Cortex of kidney (tissue), 1 donor: ENCODE results near the gene TM7SF3.

Experiments
- DNase-seq: peaks from one replicate; lab custom pipeline; 2025; lab: John Stamatoyannopoulos, UW

TM7SF3 gene

GRCh38 chr12:27014859-27015729, 910 bp upstream of the TM7SF3 start:
- DNase-seq = no peak

- DNase-seq = no peak
These were observed 536 bp downstream of the TM7SF3 start for GRCh38 chr12:27013611-27014084.

GRCh38 chr12:27012982-27013255, 1.3 kb downstream of the TM7SF3 start:
- DNase-seq = no peak

DNA sequence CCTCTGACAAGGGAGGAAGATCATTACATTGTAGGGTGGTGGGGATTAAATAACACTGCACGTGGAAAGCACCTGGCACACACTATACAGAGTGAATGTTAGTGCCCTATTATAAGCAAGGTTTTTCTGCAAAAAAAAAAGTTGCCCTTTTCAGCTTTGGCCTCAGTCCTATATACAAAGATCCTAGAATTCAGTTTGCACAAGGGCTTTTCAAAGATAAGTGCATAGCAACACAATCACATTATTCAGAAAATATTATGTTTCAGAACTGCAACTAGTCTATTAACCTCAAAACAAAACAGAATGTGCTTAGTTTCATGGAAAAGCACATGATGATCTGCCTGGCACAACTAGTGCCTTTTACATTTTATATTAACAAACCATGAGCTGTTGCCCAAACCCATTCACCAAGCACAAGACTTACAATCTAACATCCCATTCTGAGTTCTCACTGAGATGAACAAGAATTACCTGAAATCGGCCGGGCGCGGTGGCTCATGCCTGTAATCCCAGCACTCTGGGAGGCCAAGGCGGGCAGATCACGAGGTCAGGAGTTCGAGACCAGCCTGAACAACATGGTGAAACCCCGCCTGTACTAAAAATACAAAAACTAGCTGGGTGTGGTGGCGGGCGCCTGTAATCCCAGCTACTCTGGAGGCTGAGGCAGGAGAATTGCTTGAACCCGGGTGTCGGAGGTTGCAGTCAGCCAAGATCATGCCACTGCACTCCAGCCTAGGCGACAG, 1.8 kb downstream of the TM7SF3 start:
- no peak for DNase-seq

GRCh38 chr12:27009881-27010301, 4.3 kb downstream of the TM7SF3 start:
- no peak for DNase-seq

- DNase-seq = no peak
These were observed 6.1 kb downstream of the TM7SF3 start for GRCh38 chr12:27008081-27008480.

DNA sequence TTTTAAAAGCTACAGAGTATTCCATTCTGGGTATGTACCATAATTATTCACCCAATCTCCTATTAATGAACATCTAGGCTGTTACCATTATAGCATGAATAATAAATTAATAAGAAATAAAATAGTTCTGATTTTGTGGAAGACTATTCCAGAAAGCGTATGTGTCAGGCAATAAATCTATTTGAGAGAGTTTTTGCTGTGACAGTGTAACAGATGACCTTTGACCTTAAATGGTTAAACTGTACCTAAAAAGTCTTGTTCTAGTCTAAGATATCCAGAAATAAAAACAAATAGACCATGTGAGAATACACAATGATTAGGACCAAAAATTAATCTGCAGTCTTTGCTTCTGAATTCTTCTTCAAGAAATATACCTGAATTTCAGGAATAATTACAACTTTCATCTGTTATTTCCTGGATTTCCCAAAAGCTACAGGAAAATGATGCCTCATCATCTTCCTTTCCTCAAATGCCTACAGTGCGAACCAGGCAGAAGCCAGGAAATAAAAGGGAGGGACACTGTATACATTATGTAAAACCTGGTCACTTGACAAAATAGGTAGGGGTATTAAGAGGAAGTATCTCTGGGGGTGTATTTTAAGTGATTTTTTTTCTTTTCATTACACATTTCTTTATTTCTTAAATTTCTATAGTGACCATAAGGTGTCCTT, 7.3 kb downstream of the TM7SF3 start:
- DNase-seq = no peak

GRCh38 chr12:27005495-27005894, 8.7 kb downstream of the TM7SF3 start:
- DNase-seq = no peak

- DNase-seq = no peak
These were observed 10.5 kb downstream of the TM7SF3 start for GRCh38 chr12:27003421-27004381.

DNA sequence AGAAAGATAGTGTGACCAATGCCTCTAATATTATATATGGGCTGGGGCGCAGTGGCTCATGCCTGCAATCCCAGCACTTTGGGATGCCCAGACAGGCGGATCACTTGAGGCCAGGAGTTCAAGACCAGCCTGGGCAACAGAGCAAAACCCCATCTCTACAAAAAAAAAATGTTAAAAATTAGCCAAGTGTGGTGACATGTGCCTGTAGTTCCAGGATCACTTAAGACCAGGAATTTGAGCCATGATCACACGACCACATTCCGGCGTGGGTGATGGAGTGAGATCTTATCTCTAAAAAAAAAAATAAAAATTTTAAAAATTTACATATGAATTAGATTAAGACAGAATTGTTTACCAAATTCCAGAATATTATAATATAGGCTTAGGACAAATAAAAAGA, 12.0 kb downstream of the TM7SF3 start:
- DNase-seq = no peak

DNA sequence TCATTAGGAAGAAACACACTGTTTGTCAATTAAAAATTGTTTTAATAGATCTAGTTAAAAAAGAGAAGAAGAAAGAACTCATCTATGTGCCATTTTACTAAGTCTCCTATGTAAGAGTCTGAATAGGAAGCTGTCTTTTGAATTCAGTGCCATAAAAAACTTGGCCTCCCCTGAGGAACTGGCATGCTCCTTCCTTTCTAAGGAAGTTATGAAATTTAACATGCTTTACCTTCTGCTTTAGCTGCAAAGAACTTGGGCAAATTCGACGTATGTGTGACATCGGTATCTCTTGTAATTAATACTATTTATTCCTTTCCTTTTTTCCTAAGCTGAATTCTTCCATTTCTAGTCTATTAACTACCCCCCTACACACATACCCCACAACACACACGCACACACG, 12.5 kb downstream of the TM7SF3 start:
- no peak for DNase-seq

DNA sequence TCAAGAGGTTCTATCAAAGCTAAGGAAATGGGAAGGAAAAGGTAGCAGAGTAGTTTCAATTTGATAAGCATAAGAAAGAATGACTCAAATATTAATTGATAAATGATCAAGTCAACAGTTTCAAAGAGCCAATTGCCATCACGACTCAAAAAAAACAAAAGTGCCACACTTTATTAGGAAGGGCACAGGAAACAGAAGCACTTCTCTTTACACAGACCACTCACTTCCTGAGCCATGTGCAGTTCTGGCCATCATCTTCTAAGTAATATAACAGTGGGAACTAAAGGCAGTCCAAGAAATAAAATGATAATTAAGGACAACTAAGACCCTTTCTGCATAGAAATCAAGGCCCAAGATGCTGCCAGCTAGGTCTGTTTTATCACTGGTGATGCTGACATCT, 13.2 kb downstream of the TM7SF3 start:
- no peak for DNase-seq

DNA sequence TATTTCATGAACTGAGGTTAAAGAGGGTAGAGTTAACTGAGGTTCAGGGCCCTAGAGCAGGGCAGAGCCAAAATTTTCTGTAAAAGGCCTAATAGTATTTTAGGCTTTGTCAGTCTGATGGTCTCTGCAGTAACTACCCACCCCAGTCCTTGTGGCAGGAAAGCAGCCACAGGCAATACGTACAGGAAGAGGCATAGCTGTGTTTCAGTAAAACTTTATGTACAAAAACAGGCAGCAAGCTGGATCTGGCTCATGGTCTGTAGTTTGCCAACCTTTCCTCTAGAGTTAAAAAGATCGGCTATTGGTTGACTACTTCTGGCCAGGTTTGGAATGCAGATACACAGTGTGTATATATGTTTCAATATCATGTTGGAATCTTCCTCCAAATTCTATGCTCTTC, 17.2 kb downstream of the TM7SF3 start:
- DNase-seq = no peak

DNA sequence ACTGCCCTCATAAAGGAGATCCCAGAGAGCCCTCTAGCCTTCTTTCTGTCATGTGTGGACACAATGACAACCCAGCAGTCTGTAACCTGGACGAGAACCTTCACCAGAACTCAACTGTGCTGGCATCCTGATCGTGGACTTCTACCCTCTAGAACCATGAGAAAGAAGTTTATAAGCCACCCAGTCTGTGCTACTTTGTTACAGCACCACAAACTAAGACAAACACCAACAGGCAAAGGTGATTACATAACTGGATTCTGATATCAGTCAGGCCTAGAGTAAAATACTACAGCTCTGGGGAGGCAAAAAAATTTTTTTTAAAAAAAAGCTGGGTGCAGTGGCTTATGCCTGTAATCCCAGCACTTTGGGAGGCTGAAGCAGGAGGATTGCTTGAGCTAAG, 18.5 kb downstream of the TM7SF3 start:
- no peak for DNase-seq

DNA sequence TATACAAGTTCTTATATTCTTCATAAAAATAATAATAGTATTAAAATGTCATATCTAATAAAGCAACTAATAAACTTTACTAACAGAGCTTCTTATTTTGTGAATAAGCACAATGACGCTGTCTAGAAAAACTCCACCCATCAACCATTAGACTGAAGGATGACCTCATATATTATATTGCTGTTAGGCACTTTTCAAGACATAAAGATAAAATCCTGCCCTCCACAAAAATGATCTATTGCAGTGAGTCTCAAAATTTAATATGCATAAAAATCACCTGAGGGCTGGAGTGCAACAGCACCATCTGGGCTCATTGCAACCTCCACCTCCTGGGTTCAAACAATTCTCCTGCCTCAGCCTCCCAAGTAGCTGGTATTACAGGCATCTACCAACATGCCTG, 20.1 kb downstream of the TM7SF3 start:
- no peak for DNase-seq

DNA sequence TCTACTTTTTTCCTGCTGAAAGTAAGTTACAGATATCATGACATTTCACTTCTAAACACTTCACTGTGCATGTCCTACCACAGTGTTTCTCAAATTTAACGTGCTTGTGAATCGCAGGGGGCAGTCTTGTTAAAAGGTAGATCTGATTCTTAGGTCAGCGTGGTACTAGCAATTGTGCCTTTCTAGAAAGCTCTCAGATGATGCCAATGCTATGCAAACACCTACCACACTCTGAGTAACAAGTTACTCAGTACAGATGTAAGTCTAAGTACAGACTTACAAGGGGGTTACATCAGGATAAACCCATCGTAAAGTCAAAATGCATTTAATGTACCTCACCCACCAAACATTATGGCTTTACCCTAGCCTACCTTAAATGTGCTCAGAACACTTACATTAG, 22.4 kb downstream of the TM7SF3 start:
- no peak for DNase-seq

DNA sequence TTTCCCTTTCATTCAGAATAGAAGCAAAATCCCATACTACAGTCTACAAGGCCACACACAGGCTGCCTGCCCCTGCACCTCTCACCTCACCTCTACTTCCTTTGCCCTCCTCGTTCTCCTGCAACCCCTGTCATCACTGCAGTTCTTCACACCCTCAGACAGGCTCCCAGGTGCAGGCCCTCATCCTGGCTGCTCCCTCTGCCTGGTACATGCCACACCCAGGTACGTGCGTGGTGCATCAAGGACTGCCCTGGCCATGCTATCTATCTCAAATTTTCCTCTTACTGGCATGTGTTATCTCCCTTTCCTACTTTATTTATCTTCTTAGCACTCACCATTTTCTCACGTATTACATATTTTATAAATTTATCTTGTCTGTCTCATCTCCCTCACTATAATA, 24.3 kb downstream of the TM7SF3 start:
- no peak for DNase-seq

- DNase-seq = no peak
These were observed 25.5 kb downstream of the TM7SF3 start for GRCh38 chr12:26988703-26989102.

DNA sequence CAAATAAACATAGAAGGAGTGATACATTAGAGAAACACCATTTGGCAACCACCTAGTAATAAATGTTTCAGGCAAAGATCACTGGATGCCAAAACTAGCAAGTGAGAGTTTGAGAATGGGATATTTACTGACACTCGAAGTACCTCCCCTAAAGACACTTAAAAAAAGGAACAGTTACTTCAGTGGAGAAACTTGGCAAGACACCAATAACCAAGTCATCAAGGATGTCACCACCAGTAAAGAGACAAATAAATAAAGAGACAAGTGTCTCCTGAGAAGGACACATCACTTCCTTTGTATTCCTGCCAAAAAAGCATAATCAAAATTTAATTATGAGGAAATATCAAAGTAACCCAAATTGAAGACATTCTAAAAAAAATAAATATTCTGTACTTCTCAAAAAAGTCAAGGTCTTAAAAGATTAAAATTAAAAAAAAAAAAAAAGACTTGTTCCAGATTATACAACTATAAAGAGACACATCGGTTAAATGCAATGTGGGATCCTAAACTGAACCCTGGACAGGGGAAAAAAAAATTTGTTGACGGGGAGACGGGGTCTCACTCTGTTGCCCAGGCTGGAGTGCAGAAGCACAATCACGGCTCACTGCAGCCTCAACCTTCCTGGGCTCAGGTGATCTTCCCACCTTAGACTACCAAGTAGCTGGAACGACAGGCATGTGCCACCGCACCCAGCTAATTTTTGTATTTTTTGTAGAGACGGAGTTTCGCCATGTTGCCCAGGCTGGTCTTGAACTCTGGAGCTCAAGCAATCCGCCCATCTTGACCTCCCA, 26.4 kb downstream of the TM7SF3 start:
- DNase-seq = no peak

DNA sequence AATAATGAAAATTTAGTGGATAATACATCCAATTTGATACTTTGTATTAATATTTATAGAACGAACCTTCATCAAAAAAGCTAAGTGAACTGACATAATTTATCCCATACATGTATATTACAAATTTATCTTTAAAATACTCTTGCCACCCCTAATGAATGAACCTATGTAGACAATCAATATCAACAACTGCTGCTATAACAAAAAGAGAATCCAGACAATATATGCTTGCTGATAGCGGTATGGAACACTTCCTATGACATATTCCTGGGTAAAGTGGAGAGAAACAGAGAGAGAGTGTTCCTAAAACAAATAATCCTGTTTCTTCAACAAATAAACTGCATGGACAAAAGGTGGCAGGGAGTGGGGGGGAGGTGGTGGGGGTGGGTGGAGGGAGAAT, 31.3 kb downstream of the TM7SF3 start:
- no peak for DNase-seq

- DNase-seq = no peak
These were observed 34.5 kb downstream of the TM7SF3 start for GRCh38 chr12:26979733-26980132.
